ENCODE results near the gene PKD1L1. TPM values are rescaled to one million over a fixed set of nuclear protein-coding genes. Genes with fewer than 3 reads are reported as not detected.

Gene PKD1L1
- total RNA-seq, 1 experiment from 2014 or later, result 2.8 TPM

DNA sequence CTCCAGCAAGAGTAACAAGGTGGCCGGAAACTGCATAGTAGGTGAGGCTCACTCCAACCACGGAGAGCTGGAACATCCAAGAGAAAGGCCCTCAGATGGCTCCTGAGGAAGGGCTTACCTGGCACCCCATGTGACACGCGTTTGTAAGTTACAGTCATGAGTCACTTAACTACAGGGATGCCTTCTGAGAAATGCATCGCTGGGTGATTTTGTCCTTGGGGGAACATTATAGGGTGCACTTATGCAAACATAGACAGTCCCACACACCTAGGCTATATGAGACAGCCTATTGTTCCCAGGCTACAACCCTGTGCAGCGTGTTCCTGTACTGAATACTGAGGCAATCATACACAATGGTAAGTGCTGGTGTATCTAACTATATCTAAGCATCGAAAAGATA lies 139.9 kb downstream of the PKD1L1 start:
- no peaks in the 10 kb centered on the region for H3K9me2 ChIP-seq (replicated peaks; ENCODE audit: insufficient read depth, low read length)
- peak overlapping the region; percentile 49 for H3K4me3 ChIP-seq (ENCODE audit: low read length)
- DNase-seq, result peak; percentile 92
- H3K9me3 ChIP-seq (ENCODE audit: low read length), result no peaks in the 10 kb centered on the region
- no peaks in the 10 kb centered on the region for H4K20me1 ChIP-seq (ENCODE audit: insufficient read depth, low read depth, low read length)
- H3K4me2 ChIP-seq (ENCODE audit: low read depth, low read length, poor library complexity, severe bottlenecking), result peak overlapping the region; percentile 64
- peaks cover 90% of the 10 kb centered on the region for H3K4me1 ChIP-seq (ENCODE audit: low read length)
- H3K27me3 ChIP-seq (ENCODE audit: low read length), result no peaks in the 10 kb centered on the region
- peak overlapping the region; percentile 63 for H3K9ac ChIP-seq (ENCODE audit: low read length)
- H3K27ac ChIP-seq (ENCODE audit: low read length), result peak overlapping the region; percentile 98
- no peaks in the 10 kb centered on the region for H3K36me3 ChIP-seq (ENCODE audit: insufficient read depth, low read length)
- no peak overlapping the region for H2AFZ ChIP-seq (ENCODE audit: low read length)
- H3K79me2 ChIP-seq (ENCODE audit: low read length), result no peaks in the 10 kb centered on the region

DNA sequence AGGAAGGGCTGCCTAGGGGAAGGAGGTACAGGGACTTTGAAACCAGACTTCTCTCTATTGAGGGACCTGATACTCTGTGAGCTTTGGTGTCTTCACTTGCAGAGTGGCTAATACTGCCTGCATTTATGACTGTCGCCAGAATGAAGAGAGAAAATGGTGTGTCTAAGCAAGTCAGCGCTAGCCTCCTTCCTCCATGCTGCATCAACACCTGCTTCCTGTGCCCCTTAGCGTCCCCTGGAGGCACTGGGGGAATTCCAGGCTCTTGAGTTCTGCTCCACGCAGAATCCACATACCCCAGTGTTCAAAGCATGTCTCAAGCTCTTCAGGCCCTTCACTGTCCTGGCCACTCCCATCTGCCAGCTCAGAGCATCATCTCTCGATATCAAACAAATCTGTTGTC lies 140.5 kb downstream of the PKD1L1 start:
- Histone ChIP-seq H3K9me2 (replicated peaks; ENCODE audit: insufficient read depth, low read length) (no peaks in the 10 kb centered on the region), H3K27me3 (ENCODE audit: low read length) (no peaks in the 10 kb centered on the region), H3K9ac (ENCODE audit: low read length) (peak overlapping the region; percentile 63), H3K36me3 (ENCODE audit: insufficient read depth, low read length) (no peaks in the 10 kb centered on the region), H2AFZ (ENCODE audit: low read length) (no peak overlapping the region), H3K4me2 (ENCODE audit: low read depth, low read length, poor library complexity, severe bottlenecking) (peak overlapping the region; percentile 64), H3K9me3 (ENCODE audit: low read length) (no peaks in the 10 kb centered on the region), H3K79me2 (ENCODE audit: low read length) (no peaks in the 10 kb centered on the region), H4K20me1 (ENCODE audit: insufficient read depth, low read depth, low read length) (no peaks in the 10 kb centered on the region), H3K27ac (ENCODE audit: low read length) (peak overlapping the region; percentile 98), H3K4me3 (ENCODE audit: low read length) (peak overlapping the region; percentile 49), H3K4me1 (ENCODE audit: low read length) (peaks cover 95% of the 10 kb centered on the region)
- peak; percentile 70 for DNase-seq

DNA sequence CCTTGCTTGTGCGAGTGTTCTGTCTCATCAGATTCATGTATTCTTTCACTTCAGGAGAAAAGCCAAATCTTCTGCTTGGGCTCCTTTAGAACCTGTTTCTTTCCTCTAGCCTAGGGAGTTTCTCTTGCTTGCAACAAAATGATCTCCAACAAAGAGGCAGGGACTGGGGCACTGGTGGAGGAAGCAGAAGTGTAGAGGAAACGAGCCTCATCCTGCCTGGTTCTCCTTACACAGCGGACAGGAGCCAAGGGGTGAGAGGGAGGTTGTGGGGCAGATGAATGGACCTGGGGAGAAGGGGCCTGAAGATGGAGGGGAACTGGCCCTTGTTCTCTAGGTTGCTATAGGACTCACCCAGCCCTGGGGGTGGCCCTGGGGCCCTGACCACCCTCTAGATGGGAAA lies 141.1 kb downstream of the PKD1L1 start:
- no peaks in the 10 kb centered on the region for H3K27me3 ChIP-seq (ENCODE audit: low read length)
- no peak overlapping the region for H2AFZ ChIP-seq (ENCODE audit: low read length)
- peak; percentile 58 for DNase-seq
- peak overlapping the region; percentile 98 for H3K27ac ChIP-seq (ENCODE audit: low read length)
- H3K36me3 ChIP-seq (ENCODE audit: insufficient read depth, low read length), result no peaks in the 10 kb centered on the region
- no peaks in the 10 kb centered on the region for H3K79me2 ChIP-seq (ENCODE audit: low read length)
- H3K9me3 ChIP-seq (ENCODE audit: low read length), result no peaks in the 10 kb centered on the region
- peaks cover 95% of the 10 kb centered on the region for H3K4me1 ChIP-seq (ENCODE audit: low read length)
- no peaks in the 10 kb centered on the region for H4K20me1 ChIP-seq (ENCODE audit: insufficient read depth, low read depth, low read length)
- no peaks in the 10 kb centered on the region for H3K9me2 ChIP-seq (replicated peaks; ENCODE audit: insufficient read depth, low read length)
- H3K4me3 ChIP-seq (ENCODE audit: low read length), result peak overlapping the region; percentile 49; the same call in 1 of the 2 replicates
- peak overlapping the region; percentile 64 for H3K4me2 ChIP-seq (ENCODE audit: low read depth, low read length, poor library complexity, severe bottlenecking)
- peak overlapping the region; percentile 63 for H3K9ac ChIP-seq (ENCODE audit: low read length)

DNA sequence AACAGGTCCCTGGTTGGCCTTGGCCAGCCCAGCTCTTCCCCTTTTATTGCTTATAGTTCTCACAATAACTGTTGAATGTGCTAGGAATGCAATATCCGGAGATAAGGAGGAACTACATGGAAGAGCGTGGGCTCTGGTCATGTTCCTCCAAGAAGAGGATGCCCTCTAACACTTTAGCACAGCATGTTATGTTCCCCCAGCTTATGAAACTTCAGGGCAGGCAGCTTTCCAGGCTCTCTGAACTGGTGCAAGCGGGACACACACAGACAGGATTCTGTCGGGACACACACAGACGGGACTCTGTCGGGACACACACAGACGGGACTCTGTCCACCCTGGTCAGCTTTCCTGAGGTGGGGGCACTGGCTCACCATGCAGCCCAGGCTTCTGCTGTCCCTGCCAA lies 141.6 kb downstream of the PKD1L1 start:
- Histone ChIP-seq H4K20me1 (ENCODE audit: insufficient read depth, low read depth, low read length) (no peaks in the 10 kb centered on the region), H3K36me3 (ENCODE audit: insufficient read depth, low read length) (no peaks in the 10 kb centered on the region), H3K4me2 (ENCODE audit: low read depth, low read length, poor library complexity, severe bottlenecking) (peak overlapping the region; percentile 64), H3K9ac (ENCODE audit: low read length) (peak overlapping the region; percentile 63), H3K79me2 (ENCODE audit: low read length) (no peaks in the 10 kb centered on the region), H3K4me3 (ENCODE audit: low read length) (peak overlapping the region; percentile 49; the same call in 1 of the 2 replicates), H3K27ac (ENCODE audit: low read length) (peak overlapping the region; percentile 98), H3K4me1 (ENCODE audit: low read length) (peaks cover 92% of the 10 kb centered on the region), H3K9me3 (ENCODE audit: low read length) (no peaks in the 10 kb centered on the region), H2AFZ (ENCODE audit: low read length) (no peak overlapping the region), H3K9me2 (replicated peaks; ENCODE audit: insufficient read depth, low read length) (no peaks in the 10 kb centered on the region), H3K27me3 (ENCODE audit: low read length) (no peaks in the 10 kb centered on the region)
- peak; percentile 48 for DNase-seq

DNA sequence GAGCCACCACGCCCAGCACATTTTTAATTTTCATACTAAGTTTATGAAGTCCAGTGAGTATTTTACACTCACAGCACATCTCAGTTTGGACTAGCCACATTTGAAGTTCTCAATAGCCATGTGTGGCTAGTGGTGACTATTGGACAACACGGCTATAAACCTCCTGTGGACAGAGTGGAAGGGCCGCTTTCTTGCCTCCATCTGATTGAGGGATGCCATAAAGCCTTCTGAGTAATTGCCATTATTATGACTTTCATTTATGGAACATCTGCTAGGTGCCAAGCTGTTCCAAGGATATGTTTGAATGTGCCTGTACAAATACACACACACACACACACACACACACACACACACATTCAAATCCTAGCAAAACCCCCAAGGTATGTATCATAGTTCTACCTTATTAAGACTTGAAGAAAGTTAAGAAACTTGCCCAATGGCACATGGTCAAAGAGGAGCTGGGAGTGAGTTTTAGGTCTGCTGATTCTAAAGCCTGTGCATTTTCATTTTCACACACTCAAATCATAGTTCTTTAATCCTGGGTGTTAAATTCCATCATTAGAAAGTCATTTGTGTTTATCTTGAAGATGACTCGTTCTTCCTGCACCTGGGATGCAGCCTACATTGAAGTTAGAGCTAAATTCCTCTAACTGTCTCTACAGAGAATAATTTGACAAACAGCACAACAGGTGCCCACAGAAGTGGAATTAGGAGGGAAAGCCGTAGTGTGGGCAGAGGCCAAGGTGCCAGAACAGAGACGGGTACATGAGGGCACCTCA lies 143.3 kb downstream of the PKD1L1 start:
- Histone ChIP-seq H3K27ac (ENCODE audit: low read length) (peak overlapping the region; percentile 98), H3K27me3 (ENCODE audit: low read length) (no peaks in the 10 kb centered on the region), H3K9ac (ENCODE audit: low read length) (no peak overlapping the region; the same call in 1 of the 2 replicates), H3K9me2 (replicated peaks; ENCODE audit: insufficient read depth, low read length) (no peaks in the 10 kb centered on the region), H3K9me3 (ENCODE audit: low read length) (no peaks in the 10 kb centered on the region), H2AFZ (ENCODE audit: low read length) (no peak overlapping the region), H4K20me1 (ENCODE audit: insufficient read depth, low read depth, low read length) (no peaks in the 10 kb centered on the region), H3K79me2 (ENCODE audit: low read length) (no peaks in the 10 kb centered on the region), H3K4me2 (ENCODE audit: low read depth, low read length, poor library complexity, severe bottlenecking) (peak overlapping the region; percentile 14), H3K36me3 (ENCODE audit: insufficient read depth, low read length) (no peaks in the 10 kb centered on the region), H3K4me1 (ENCODE audit: low read length) (peaks cover 90% of the 10 kb centered on the region), H3K4me3 (ENCODE audit: low read length) (no peak overlapping the region)
- DNase-seq, result peak; percentile 39

DNA sequence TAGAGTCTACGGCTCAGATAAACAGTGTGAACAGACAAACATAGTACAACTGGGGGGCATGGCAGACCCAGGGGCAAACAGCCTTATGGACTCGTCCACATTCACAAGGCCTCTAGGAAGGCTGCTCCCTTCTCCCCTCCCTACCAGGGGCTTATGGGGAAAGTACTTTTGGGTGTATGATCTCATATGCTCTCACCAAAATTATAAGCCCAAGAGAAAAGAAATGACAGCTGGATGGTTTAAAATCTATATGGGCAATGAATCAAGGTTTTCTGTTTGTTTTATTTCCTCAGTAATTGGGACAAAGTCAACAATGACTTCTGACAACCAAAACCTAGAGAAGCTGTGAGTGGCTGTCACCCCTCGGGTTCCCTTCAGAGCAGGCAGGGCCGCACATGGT lies 144.4 kb downstream of the PKD1L1 start:
- Histone ChIP-seq H4K20me1 (ENCODE audit: insufficient read depth, low read depth, low read length) (no peaks in the 10 kb centered on the region), H3K9ac (ENCODE audit: low read length) (no peak overlapping the region)

DNA sequence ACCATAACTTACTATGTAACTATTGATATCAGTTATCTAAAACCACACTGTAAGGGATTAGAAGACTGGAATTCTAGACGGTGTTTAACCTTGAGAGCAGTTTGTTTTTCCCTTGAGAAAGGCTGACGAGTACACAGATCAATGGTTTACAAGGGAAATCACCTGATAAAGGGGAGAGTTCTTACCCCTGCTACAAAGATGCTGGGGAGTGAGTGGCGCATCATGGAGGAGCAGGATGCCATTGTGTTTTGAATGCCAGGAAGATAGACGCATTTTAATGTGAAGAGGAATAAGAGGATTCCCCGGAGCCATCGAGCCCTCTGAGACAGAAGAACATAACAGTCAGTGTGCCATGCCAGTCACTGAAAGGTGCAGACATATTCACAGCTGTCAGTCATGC lies 145.2 kb downstream of the PKD1L1 start:
- H3K36me3 ChIP-seq (ENCODE audit: insufficient read depth, low read length), result no peaks in the 10 kb centered on the region
- peaks cover 84% of the 10 kb centered on the region for H3K4me1 ChIP-seq (ENCODE audit: low read length)
- peak overlapping the region; percentile 69 for H3K27ac ChIP-seq (ENCODE audit: low read length)
- no peak overlapping the region for H3K9ac ChIP-seq (ENCODE audit: low read length)
- no peaks in the 10 kb centered on the region for H3K27me3 ChIP-seq (ENCODE audit: low read length)
- H3K4me3 ChIP-seq (ENCODE audit: low read length), result no peak overlapping the region
- H3K4me2 ChIP-seq (ENCODE audit: low read depth, low read length, poor library complexity, severe bottlenecking), result no peak overlapping the region
- no peaks in the 10 kb centered on the region for H3K79me2 ChIP-seq (ENCODE audit: low read length)
- no peak for DNase-seq
- H3K9me3 ChIP-seq (ENCODE audit: low read length), result no peaks in the 10 kb centered on the region
- H3K9me2 ChIP-seq (replicated peaks; ENCODE audit: insufficient read depth, low read length), result no peaks in the 10 kb centered on the region
- H2AFZ ChIP-seq (ENCODE audit: low read length), result no peak overlapping the region
- no peaks in the 10 kb centered on the region for H4K20me1 ChIP-seq (ENCODE audit: insufficient read depth, low read depth, low read length)

More for the DNA sequence above, 144.4 kb downstream of the PKD1L1 start:
- H3K27ac ChIP-seq (ENCODE audit: low read length), result peak overlapping the region; percentile 69
- H3K4me3 ChIP-seq (ENCODE audit: low read length), result no peak overlapping the region
- H3K4me1 ChIP-seq (ENCODE audit: low read length), result peaks cover 90% of the 10 kb centered on the region
- peak; percentile 39 for DNase-seq
- no peaks in the 10 kb centered on the region for H3K9me3 ChIP-seq (ENCODE audit: low read length)
- H3K4me2 ChIP-seq (ENCODE audit: low read depth, low read length, poor library complexity, severe bottlenecking), result no peak overlapping the region
- H3K79me2 ChIP-seq (ENCODE audit: low read length), result no peaks in the 10 kb centered on the region
- no peaks in the 10 kb centered on the region for H3K36me3 ChIP-seq (ENCODE audit: insufficient read depth, low read length)
- no peaks in the 10 kb centered on the region for H3K9me2 ChIP-seq (replicated peaks; ENCODE audit: insufficient read depth, low read length)
- H2AFZ ChIP-seq (ENCODE audit: low read length), result no peak overlapping the region
- no peaks in the 10 kb centered on the region for H3K27me3 ChIP-seq (ENCODE audit: low read length)

DNA sequence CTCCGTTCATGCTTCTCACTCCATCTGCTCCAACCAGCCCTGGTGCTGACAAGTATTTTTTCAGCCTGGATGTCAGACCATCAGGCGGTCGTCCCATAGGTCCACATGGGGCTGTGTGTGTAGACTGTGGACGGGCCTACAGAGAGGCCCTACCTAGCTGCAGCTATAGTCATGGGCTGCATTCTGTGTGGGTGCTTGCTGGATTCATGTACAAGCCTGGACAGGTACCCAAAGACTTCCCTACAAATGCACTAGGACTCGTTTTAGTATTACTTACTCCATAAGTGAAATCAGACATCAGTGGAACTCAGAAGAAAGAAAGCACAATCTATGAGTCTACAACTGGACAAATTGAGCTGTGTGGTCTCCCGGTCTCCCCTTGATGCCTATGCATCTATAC lies 146.8 kb downstream of the PKD1L1 start:
- H3K9me3 ChIP-seq (ENCODE audit: low read length), result no peaks in the 10 kb centered on the region
- peaks cover 11% of the 10 kb centered on the region for H3K36me3 ChIP-seq (ENCODE audit: insufficient read depth, low read length)
- H3K9me2 ChIP-seq (replicated peaks; ENCODE audit: insufficient read depth, low read length), result no peaks in the 10 kb centered on the region
- peak overlapping the region; percentile 64 for H3K27ac ChIP-seq (ENCODE audit: low read length)
- H3K4me2 ChIP-seq (ENCODE audit: low read depth, low read length, poor library complexity, severe bottlenecking), result no peak overlapping the region
- H3K27me3 ChIP-seq (ENCODE audit: low read length), result no peaks in the 10 kb centered on the region
- H4K20me1 ChIP-seq (ENCODE audit: insufficient read depth, low read depth, low read length), result no peaks in the 10 kb centered on the region
- H3K9ac ChIP-seq (ENCODE audit: low read length), result no peak overlapping the region
- peaks cover 82% of the 10 kb centered on the region for H3K4me1 ChIP-seq (ENCODE audit: low read length)
- DNase-seq, result no peak
- no peak overlapping the region for H2AFZ ChIP-seq (ENCODE audit: low read length)
- H3K4me3 ChIP-seq (ENCODE audit: low read length), result no peak overlapping the region
- peaks cover 4% of the 10 kb centered on the region; the same call in 1 of the 2 replicates for H3K79me2 ChIP-seq (ENCODE audit: low read length)
